Measurements from ENCODE around the gene C19orf85. TPM values are rescaled to one million over a fixed set of nuclear protein-coding genes. Genes with fewer than 3 reads are reported as not detected.
"Not testable (repeated sequence)": the region's sequence is repeated elsewhere in the genome, so short reads cannot be mapped to it uniquely, and the experiment has no call there.

C19orf85 gene
- total and polyA plus RNA-seq, 4 donors: not detected

DNA sequence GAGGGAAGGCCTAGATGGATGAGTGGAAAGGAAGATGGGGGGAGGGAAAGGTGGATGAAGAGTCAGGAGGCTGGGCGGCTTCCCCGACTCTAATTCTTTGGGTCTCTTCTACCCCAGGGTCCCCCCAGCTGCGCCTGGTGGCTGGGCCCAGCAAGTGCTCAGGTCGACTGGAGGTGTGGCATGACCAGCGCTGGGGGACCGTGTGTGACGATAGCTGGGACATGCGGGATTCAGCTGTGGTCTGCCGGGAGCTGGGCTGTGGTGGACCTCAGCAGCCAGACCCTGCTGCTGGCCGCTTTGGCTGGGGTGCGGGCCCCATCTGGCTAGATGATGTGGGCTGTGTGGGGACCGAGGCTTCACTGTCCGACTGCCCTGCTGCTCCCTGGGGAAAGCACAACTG lies 33.2 kb upstream of the C19orf85 start (continued):
- TF ChIP-seq, protein P1, sequence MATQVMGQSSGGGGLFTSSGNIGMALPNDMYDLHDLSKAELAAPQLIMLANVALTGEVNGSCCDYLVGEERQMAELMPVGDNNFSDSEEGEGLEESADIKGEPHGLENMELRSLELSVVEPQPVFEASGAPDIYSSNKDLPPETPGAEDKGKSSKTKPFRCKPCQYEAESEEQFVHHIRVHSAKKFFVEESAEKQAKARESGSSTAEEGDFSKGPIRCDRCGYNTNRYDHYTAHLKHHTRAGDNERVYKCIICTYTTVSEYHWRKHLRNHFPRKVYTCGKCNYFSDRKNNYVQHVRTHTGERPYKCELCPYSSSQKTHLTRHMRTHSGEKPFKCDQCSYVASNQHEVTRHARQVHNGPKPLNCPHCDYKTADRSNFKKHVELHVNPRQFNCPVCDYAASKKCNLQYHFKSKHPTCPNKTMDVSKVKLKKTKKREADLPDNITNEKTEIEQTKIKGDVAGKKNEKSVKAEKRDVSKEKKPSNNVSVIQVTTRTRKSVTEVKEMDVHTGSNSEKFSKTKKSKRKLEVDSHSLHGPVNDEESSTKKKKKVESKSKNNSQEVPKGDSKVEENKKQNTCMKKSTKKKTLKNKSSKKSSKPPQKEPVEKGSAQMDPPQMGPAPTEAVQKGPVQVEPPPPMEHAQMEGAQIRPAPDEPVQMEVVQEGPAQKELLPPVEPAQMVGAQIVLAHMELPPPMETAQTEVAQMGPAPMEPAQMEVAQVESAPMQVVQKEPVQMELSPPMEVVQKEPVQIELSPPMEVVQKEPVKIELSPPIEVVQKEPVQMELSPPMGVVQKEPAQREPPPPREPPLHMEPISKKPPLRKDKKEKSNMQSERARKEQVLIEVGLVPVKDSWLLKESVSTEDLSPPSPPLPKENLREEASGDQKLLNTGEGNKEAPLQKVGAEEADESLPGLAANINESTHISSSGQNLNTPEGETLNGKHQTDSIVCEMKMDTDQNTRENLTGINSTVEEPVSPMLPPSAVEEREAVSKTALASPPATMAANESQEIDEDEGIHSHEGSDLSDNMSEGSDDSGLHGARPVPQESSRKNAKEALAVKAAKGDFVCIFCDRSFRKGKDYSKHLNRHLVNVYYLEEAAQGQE (IDR thresholded peaks at IDR 0.05): no peak

DNA sequence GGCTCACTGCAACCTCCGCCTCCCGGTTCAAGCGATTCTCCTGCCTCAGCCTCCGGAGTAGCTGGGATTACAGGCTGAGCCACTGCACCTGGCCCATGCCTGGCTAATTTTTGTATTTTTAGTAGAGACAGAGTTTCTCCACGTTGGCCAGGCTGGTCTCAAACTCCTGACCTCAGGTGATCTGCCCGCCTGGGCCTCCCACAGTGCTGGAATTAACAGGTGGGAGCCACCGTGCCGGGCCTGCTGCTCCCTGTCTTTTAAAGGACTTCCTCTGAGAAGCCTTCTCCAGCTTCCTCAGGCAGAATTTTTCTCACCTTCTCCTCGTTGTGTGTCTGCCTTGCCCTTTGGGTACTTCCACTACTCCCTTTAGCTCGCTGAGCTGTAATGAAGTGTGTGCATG lies 32.3 kb upstream of the C19orf85 start:
- not testable (repeated sequence) for H3K36me3 ChIP-seq (ENCODE audit: control insufficient read depth in 4 of 4, insufficient read depth in 3 of 4, low read depth in 1 of 4, low read length in 3 of 4); H3K9me3 ChIP-seq (ENCODE audit: control insufficient read depth in 4 of 4, low read length in 3 of 4)
- WGBS: 80% methylated on average over 10 of the region's 10 CpGs

DNA sequence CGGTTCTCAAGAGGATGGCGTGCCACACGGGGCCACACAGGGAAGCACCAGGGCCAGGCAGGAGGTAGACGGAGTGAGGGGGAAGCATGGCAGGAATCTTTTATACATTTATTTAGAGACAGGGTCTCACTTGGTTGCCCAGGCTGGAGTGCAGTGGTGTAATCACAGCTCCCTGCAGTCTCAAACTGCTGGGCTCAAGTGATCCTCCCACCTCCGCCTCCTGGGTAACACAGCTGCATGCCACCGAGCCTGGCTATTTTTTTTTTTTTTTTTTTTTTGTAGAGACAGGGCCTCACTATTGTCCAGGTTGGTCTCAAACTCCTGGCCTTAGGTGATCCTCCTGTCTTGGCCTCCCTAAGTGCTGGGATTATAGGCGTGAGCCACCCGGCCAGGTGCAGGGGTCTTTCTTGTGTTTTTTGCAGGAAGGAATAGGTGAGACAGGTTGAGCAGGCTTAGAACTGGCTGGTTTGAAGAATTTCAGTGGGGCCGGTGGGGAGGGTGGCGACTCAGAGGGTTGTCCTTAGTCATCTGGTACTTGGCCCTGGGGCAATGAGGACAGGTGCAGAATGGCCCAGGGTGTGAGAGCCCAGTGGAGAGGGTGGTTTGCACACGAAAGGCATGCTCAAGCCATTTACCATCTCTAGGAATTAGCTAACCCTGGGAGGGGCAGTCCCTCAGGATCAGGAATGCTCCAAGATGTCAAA lies 31.2 kb upstream of the C19orf85 start:
- TF ChIP-seq RXRA (IDR thresholded peaks at IDR 0.05): no peak
- TF ChIP-seq GABPA (IDR thresholded peaks at IDR 0.05 in 1 of 2, conservative IDR thresholded peaks at IDR 0.05 in 1 of 2): no peak
- no peak for TF ChIP-seq NR2F2 (IDR thresholded peaks at IDR 0.05)
- TF ChIP-seq, protein P2, sequence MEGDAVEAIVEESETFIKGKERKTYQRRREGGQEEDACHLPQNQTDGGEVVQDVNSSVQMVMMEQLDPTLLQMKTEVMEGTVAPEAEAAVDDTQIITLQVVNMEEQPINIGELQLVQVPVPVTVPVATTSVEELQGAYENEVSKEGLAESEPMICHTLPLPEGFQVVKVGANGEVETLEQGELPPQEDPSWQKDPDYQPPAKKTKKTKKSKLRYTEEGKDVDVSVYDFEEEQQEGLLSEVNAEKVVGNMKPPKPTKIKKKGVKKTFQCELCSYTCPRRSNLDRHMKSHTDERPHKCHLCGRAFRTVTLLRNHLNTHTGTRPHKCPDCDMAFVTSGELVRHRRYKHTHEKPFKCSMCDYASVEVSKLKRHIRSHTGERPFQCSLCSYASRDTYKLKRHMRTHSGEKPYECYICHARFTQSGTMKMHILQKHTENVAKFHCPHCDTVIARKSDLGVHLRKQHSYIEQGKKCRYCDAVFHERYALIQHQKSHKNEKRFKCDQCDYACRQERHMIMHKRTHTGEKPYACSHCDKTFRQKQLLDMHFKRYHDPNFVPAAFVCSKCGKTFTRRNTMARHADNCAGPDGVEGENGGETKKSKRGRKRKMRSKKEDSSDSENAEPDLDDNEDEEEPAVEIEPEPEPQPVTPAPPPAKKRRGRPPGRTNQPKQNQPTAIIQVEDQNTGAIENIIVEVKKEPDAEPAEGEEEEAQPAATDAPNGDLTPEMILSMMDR (IDR thresholded peaks at IDR 0.05; ENCODE audit: low read depth, low read length, missing input control): no peak
- no peak for TF ChIP-seq HNF4A (conservative IDR thresholded peaks at IDR 0.05)
- H3K27me3 ChIP-seq (ENCODE audit: control insufficient read depth in 4 of 4, insufficient read depth in 4 of 4, low read length in 3 of 4): no peaks in the 10 kb centered on the region
- H3K36me3 ChIP-seq (ENCODE audit: control insufficient read depth in 4 of 4, insufficient read depth in 3 of 4, low read depth in 1 of 4, low read length in 3 of 4): no peaks in the 10 kb centered on the region
- H3K27ac ChIP-seq (ENCODE audit: low read depth in 1 of 2, low read length in 2 of 2): no peak overlapping the region
- no peak overlapping the region for H3K4me3 ChIP-seq (ENCODE audit: low read depth in 1 of 3, low read length in 3 of 3)
- 90% methylated on average over 11 of the region's 11 CpGs for WGBS
- no peaks in the 10 kb centered on the region for H3K4me1 ChIP-seq (ENCODE audit: control insufficient read depth in 4 of 4, insufficient read depth in 4 of 4, low read length in 3 of 4)
- no peak for DNase-seq (ENCODE audit: low spot score)
- H3K9me3 ChIP-seq (ENCODE audit: control insufficient read depth in 4 of 4, low read length in 3 of 4): no peaks in the 10 kb centered on the region
- no peak overlapping the region for H3K9ac ChIP-seq (ENCODE audit: low read depth in 1 of 2, low read length in 2 of 2)

More for the DNA sequence above, 32.3 kb upstream of the C19orf85 start:
- not testable (repeated sequence) for H3K4me1 ChIP-seq (ENCODE audit: control insufficient read depth in 4 of 4, insufficient read depth in 4 of 4, low read length in 3 of 4); H3K9ac ChIP-seq (ENCODE audit: low read depth in 1 of 2, low read length in 2 of 2); H3K4me3 ChIP-seq (ENCODE audit: low read depth in 1 of 3, low read length in 3 of 3); H3K27me3 ChIP-seq (ENCODE audit: control insufficient read depth in 4 of 4, insufficient read depth in 4 of 4, low read length in 3 of 4); DNase-seq (ENCODE audit: low spot score); H3K27ac ChIP-seq (ENCODE audit: low read depth in 1 of 2, low read length in 2 of 2)

DNA sequence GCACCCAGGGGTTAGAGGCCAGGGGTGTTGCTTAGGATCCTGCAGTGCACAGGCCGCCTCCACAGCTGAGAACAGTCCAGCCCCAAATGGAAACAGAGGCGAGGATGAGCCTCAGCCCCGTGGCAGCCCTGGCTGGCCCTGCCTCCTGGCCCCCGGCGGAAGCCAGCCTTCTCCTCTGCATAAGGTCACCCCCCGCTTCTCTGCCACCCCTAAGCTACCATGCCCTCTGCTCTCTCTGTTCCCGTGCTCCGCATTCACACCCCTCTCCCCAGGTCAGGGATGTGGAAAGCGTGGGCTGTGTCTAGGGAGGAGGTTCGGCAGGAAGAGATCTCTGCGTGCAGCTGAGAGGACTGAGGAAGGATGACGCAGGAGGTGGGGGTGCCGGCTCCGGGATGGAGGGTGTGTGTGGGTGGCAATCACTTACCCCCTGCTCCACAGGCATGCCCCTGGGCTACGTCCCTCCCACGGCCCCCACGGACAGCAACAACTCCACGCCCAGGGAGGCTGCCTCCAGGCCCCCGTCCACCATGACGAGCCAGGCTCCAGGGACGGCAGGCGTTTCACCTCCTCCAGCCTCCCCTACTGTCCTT lies 29.7 kb upstream of the C19orf85 start:
- Histone ChIP-seq H3K4me3 (ENCODE audit: low read depth in 1 of 3, low read length in 3 of 3) (peak overlapping the region in 1 of 3 donors; percentile 7), H3K27me3 (ENCODE audit: control insufficient read depth in 4 of 4, insufficient read depth in 4 of 4, low read length in 3 of 4) (no peaks in the 10 kb centered on the region), H3K9ac (ENCODE audit: low read depth in 1 of 2, low read length in 2 of 2) (no peak overlapping the region), H3K36me3 (ENCODE audit: control insufficient read depth in 4 of 4, insufficient read depth in 3 of 4, low read depth in 1 of 4, low read length in 3 of 4) (no peaks in the 10 kb centered on the region), H3K27ac (ENCODE audit: low read depth in 1 of 2, low read length in 2 of 2) (peak overlapping the region; percentile 56 to 60), H3K9me3 (ENCODE audit: control insufficient read depth in 4 of 4, low read length in 3 of 4) (no peaks in the 10 kb centered on the region), H3K4me1 (ENCODE audit: control insufficient read depth in 4 of 4, insufficient read depth in 4 of 4, low read length in 3 of 4) (no peaks in the 10 kb centered on the region)
- WGBS: 44% methylated on average over 22 of the region's 22 CpGs
- no peak for DNase-seq (ENCODE audit: low spot score)
- TF ChIP-seq, protein P3, sequence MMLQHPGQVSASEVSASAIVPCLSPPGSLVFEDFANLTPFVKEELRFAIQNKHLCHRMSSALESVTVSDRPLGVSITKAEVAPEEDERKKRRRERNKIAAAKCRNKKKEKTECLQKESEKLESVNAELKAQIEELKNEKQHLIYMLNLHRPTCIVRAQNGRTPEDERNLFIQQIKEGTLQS (IDR thresholded peaks at IDR 0.05): no peak
- no peak for TF ChIP-seq TAF1 (conservative IDR thresholded peaks at IDR 0.05)
- TF ChIP-seq, protein P4, sequence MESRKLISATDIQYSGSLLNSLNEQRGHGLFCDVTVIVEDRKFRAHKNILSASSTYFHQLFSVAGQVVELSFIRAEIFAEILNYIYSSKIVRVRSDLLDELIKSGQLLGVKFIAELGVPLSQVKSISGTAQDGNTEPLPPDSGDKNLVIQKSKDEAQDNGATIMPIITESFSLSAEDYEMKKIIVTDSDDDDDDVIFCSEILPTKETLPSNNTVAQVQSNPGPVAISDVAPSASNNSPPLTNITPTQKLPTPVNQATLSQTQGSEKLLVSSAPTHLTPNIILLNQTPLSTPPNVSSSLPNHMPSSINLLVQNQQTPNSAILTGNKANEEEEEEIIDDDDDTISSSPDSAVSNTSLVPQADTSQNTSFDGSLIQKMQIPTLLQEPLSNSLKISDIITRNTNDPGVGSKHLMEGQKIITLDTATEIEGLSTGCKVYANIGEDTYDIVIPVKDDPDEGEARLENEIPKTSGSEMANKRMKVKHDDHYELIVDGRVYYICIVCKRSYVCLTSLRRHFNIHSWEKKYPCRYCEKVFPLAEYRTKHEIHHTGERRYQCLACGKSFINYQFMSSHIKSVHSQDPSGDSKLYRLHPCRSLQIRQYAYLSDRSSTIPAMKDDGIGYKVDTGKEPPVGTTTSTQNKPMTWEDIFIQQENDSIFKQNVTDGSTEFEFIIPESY (IDR thresholded peaks at IDR 0.05): no peak
- no peak for TF ChIP-seq HNF4G (IDR thresholded peaks at IDR 0.05)
- TF ChIP-seq RAD21 (IDR thresholded peaks at IDR 0.05): no peak
- no peak for TF ChIP-seq YY1 (IDR thresholded peaks at IDR 0.05)
- TF ChIP-seq, protein P1 (IDR thresholded peaks at IDR 0.05): no peak

Data from liver (tissue), 9 donors.